H54 (cell line): Measurements from ENCODE around the gene SAP30BP.

Source experiments
- DNase-seq: peaks from one replicate; pipeline ENCODE4 v3.0.0; 2011; ENCODE audit warnings: low spot score, mixed read lengths; ENCODE audit not compliant: insufficient read length
- FAIRE-seq: peaks from 3 replicates; lab custom pipeline; 2011; peaks lifted over from hg19 to GRCh38; lab: Jason Lieb, UNC
- POLR2A ChIP-seq: IDR thresholded peaks from 2 replicates; pipeline ENCODE4 v1.6.1; 2011; ENCODE audit warnings: low read depth, mild to moderate bottlenecking, low read length

The SAP30BP gene

GRCh38 chr17:75692976-75693375 lies 25.8 kb downstream of the SAP30BP start:
- DNase-seq: no peak
- no peak for TF ChIP-seq POLR2A
- no peak for FAIRE-seq

GRCh38 chr17:75693500-75694481 lies 26.7 kb downstream of the SAP30BP start:
- TF ChIP-seq POLR2A: 0 out of 2 replicates have a peak, but pooled peaks have one; percentile 18
- peak; percentile 78 for FAIRE-seq
- DNase-seq: peak; percentile 75

GRCh38 chr17:75694536-75694935 lies 27.4 kb downstream of the SAP30BP start:
- TF ChIP-seq POLR2A: no peak
- DNase-seq (no peak), FAIRE-seq (no peak)

GRCh38 chr17:75695141-75695829 lies 28.1 kb downstream of the SAP30BP start:
- peak; percentile 52 for DNase-seq

GRCh38 chr17:75695830-75696271 lies 28.7 kb downstream of the SAP30BP start:
- FAIRE-seq: no peak
- no peak for TF ChIP-seq POLR2A
- DNase-seq: no peak

More at GRCh38 chr17:75695141-75695829, 28.1 kb downstream of the SAP30BP start:
- TF ChIP-seq POLR2A: no peak; the same call in 1 of the 2 replicates
- no peak for FAIRE-seq

GRCh38 chr17:75697651-75698291 lies 30.6 kb downstream of the SAP30BP start:
- no peak for FAIRE-seq
- DNase-seq: no peak

GRCh38 chr17:75698659-75699058 lies 31.5 kb downstream of the SAP30BP start:
- FAIRE-seq: no peak
- TF ChIP-seq POLR2A: no peak

More at GRCh38 chr17:75697651-75698291, 30.6 kb downstream of the SAP30BP start:
- TF ChIP-seq POLR2A: no peak

GRCh38 chr17:75701288-75701687 lies 34.1 kb downstream of the SAP30BP start:
- no peak for TF ChIP-seq POLR2A
- DNase-seq (no peak), FAIRE-seq (no peak)

More at GRCh38 chr17:75698659-75699058, 31.5 kb downstream of the SAP30BP start:
- no peak for DNase-seq

- no peak for FAIRE-seq
- no peak for DNase-seq
- TF ChIP-seq POLR2A: no peak
These were observed 36.1 kb downstream of the SAP30BP start for GRCh38 chr17:75703191-75703590.

GRCh38 chr17:75703591-75703990 lies 36.5 kb downstream of the SAP30BP start:
- no peak for FAIRE-seq
- TF ChIP-seq POLR2A: no peak
- DNase-seq: no peak

- TF ChIP-seq POLR2A: no peak
- FAIRE-seq (no peak), DNase-seq (no peak)
These were observed 38.1 kb downstream of the SAP30BP start for GRCh38 chr17:75704963-75705875.

GRCh38 chr17:75706042-75706728 lies 39.0 kb downstream of the SAP30BP start:
- DNase-seq: no peak
- no peak for FAIRE-seq
- no peak for TF ChIP-seq POLR2A
